Occipital lobe (tissue), 2 donors: Measurements from ENCODE around the gene IL25. TPM values are rescaled to one million over a fixed set of nuclear protein-coding genes. Genes with fewer than 3 reads are reported as not detected.

ENCODE experiments used
- DNase-seq: peaks from one replicate; lab custom pipeline; 2025; lab: John Stamatoyannopoulos, UW
- total RNA-seq: library from RNA; depleted of rRNA; stranded (reverse); fragments of >200 nt; gene quantifications from one replicate; pipeline ENCODE4 v1.2.3, GENCODE V29; 2014

The IL25 gene
- total RNA-seq, 1 donor from 2014 or later: not detected

DNA sequence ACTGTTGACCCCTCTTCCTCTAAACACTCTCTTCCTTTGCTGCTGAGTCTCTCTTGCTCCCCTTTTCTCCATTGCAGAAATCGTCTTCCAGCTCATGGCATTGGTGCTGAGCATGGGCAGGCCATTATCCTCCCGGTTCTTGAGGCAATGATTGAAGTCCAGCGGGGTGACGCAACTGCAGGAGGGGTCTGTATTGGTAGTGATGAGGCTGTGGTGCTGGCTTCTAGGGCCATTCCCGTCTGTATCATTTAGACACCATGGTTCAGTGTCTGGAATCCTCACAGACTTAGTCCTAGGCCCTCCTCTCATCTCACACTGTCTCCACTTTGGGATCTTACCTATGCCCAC lies 19.2 kb upstream of the IL25 start:
- DNase-seq: no peak

DNA sequence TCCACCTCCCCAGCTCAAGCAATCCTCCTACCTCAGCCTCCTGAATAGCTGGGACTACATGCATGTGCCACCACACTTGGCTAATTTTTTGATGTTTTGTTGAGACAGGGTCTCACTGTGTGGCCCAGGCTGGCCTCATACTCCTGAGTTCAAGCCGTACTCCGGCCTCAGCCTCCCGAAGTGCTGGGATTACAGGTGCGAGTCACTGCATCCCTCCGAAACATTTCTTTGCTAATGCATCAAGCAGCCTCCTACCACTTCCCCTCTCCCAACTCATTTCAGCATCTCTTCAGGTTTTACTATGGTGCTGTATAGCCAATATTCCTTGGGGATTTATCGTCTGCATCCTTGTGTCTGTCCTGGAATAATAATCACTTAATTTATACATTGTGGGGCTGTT lies 17.6 kb upstream of the IL25 start:
- DNase-seq: no peak

DNA sequence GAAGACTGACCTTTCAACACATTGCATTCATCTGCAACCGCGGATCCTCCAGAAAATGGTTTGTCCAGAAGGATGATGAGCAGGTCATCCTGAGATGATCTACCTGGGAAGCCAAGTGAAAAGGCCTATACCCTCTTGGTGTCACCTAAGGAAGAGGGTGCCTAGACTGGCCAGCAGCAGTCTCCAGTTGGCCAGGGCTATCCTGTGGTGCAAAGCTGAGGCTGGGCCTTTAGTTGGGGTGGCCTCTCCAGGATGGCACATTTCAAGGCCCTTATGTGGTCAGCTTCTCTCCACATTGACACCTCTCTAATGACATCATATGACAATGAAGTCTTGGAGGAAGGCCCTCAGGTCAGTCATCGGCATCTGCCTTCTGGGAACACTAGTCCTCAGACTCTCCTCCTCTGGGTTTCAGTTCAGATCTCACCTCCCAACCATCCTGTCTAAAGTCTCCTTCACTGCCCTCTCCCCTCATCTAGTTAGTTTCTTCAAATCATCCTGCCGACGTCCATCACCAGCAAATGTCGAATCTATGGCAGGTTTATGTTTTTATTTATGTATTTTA lies 16.7 kb upstream of the IL25 start:
- no peak for DNase-seq

- no peak for DNase-seq
Measured at GRCh38 chr14:23356662-23357061, 15.9 kb upstream of the IL25 start.

DNA sequence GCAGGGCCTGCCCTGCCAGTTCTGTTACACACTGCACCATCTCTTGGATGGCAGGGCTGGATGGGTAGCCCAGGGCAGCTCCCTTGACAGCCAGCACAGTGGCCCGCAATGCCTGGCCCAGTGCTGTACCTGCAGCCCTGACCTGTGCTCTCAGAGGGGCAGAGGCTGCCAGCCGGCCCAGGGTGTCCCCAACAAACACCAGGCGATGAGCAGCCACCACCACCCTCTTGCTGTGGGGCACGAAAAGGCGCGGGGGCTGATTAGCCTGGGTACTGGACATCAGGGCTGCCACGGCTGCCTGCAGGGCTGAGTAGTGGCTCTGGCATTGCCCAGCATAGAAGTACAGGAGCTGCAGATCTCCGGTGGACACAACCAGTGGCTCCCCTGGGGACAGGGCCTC lies 15.3 kb upstream of the IL25 start:
- no peak for DNase-seq

DNA sequence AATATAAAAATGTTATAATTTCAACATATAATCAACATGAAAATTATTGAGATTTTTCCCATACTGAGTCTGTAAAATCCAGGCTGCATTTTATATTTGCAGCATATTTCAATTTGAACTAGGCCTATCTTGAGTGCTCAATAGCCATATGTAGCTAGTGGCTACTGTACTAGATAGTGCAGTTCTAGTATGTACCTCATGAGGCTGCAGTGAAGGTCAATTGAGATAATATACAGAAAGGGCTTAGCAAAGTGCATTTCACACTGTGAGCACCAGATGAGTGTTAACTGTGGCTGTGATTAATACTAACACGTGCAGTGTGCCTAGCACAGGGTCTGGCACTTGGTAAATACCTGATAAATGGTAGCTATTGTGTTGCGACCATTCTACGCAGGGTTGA lies 14.6 kb upstream of the IL25 start:
- DNase-seq: no peak

DNA sequence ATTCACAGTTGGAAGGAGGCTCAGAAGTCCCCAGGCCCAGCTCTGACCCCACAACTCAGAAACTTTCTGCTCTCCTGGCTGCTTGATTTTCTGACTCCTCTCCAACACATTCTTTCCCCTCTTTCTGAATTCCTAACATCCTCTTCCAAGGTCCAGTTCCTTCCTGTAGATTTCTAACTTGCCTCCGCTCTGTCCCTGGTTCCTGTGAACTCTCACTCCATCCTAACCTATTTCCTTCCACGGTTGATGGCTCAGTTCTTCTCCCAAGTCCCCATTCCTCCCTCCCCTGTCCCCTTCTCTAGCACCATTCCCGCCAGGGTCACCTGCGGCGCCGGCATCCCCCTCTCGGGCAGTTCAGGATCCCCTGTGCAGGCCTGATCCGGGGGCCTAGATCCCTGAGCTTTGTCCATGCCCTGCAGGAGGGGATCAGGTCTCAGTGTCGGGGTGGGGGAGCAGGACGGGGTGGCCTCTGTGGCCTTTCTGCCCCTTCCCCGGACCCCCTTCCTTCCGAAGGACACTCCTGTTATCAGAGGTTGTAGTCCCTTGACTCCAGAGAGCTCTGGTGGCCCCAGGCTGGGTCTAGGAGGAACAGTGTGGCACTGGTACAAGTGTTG lies 13.9 kb upstream of the IL25 start:
- DNase-seq: no peak

DNA sequence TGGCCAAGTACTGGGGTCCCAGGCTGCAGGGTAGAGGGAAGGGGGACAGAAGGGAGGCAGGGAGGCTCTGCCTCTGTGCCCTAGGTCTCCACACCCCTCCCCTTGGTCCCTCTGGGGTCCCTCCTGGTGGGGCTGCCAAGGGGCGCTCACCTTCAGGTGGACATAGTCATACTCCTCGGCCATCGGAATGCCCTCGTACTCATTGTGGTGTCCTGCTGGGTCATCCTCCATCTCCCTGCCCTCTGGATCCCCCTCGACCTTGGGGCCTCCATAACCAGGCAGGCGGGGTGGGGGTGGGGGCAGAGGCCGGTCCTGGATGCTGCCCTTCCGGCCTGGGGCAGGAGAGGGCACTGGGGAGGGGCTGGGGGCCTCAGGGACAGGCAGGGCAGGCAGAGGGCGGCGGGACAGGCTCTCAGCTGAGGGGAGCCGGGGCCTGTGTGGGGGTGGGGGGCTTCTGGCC lies 13.4 kb upstream of the IL25 start:
- no peak for DNase-seq

DNA sequence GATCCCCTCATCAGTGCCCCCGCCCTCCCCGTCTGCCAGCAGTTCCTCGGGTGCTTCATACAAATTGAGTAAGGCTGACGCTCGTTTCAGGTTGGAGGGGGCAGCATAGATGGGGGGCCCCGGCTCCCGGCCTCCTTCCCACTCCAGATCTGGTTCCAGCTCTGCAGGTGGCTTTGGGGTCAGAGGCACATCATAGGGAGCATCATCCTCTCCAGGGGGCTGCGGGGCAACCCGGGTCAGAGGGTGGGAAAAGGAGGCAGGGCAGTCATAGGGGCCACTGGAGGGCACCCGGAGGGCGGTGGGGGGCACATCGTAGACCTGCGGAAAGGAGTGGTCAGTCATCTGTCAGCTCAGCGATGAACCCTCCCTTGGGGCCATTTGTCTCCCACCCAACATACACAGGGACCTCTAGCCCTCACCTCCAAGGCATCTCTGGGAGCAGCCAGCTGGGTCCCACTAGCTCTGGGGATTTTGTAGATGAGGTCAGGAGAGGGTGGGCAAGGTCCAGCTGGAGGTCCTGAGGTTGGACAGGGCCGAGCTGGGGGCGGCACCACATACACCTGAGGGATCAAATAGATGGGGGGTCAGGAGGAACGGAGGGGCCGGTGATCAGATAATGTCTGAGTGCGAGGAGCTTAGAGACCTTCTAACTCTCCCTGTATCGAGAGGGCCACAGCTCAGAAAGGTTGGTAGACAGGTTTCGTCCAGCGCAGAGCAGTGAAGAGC lies 12.7 kb upstream of the IL25 start:
- no peak for DNase-seq

DNA sequence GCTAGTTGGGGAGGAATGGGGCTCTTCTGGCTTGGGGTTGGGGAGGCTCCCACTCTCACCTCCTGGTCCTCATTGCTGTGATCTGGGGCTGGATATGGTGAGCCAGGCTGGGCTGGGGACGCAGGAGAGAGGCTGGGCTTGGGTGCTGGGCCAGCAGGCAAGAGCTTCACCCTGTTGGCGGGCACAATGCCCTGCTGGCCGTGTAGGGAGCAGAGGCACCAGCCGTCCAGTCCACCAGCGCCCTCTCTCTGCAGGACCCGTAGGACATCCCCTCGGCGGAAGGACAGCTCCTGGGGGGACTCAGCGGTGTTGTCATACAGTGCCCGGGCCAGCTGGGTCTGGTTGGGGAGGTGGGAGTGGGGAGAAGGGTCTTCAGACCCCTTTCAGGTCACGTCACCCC lies 12.1 kb upstream of the IL25 start:
- DNase-seq: peak; percentile 19

DNA sequence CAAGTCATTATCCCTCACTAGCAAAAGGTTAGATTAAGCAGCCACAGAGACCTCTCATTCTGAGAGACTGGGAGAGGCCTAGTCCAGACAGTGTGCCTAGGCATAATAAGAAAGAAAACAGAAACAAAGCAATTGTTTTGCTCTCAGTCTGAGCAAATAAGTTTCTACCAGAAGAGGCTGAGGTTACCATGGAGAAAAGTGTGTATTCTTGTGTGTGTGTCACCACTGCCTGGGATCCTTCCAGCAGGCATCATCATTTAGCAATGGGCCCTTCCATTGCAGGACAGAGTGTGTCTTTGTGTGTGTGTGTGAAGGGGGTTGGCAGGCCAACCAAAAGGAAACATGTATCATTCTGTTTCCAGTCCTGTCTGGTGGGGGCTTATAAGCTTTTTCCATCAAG lies 11.3 kb upstream of the IL25 start:
- no peak for DNase-seq

- DNase-seq: no peak
Measured at GRCh38 chr14:23361763-23362162, 10.8 kb upstream of the IL25 start.

DNA sequence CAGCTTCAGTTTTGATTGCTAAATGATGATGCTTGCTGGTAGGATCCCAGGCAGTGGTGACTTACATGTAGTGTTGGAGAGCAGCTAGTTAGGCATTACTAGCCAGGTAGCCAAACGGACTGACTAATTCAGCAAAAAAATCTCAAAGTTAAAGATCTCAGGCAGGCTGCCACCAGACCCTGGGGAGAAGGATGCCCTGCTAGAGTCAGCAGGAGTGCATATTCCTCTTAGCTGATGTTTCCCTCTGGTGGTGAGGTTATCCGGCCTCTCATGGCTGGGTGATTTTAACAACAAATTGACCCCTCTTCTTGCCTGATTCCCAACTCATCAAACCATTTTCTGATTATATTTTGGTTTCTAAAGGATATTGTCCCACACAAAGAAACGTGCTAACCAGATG lies 10.4 kb upstream of the IL25 start:
- no peak for DNase-seq

DNA sequence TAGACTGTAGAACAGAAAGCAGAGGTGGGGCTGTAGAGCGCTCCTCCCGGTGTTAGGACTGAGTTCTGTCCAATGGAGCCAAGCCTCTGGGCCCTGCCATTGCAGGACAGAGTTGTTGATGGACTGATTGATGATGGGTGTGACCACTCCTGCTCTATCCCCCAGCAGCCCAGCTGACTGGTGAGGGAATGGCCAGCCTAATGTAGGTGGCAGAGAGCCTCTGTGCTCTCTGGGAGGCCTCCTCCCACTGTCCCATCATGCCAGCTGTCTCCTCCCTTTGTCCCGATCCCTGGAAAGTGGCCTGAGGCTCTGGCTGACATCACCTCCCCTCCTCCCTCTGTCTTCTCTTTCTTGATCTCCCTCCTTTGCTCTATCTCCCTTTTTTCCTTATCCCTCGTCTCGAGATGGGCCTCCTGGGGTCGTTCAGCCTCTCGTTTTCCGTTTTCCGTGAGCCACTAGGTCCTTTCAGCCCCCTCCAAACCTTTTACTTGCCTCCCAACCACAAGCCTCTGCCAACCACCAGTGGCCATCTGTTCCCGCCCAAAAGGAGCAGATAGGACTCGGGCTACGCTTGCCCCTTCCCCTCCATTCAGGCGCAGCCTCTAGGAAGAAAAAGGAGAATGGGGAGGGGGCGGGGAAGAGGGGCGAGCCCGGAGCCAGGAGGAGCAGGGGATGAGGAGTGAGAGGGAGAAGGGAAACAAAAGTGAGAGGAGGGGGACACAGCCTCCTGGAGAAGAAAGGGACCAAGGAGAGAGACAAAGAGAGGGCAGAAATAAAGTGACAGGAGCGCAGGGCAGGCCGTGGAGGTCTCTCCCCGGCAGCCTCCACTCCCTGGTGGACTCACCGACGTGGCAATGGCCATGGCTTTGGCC lies 8.2 kb upstream of the IL25 start:
- DNase-seq: peak; percentile 63

DNA sequence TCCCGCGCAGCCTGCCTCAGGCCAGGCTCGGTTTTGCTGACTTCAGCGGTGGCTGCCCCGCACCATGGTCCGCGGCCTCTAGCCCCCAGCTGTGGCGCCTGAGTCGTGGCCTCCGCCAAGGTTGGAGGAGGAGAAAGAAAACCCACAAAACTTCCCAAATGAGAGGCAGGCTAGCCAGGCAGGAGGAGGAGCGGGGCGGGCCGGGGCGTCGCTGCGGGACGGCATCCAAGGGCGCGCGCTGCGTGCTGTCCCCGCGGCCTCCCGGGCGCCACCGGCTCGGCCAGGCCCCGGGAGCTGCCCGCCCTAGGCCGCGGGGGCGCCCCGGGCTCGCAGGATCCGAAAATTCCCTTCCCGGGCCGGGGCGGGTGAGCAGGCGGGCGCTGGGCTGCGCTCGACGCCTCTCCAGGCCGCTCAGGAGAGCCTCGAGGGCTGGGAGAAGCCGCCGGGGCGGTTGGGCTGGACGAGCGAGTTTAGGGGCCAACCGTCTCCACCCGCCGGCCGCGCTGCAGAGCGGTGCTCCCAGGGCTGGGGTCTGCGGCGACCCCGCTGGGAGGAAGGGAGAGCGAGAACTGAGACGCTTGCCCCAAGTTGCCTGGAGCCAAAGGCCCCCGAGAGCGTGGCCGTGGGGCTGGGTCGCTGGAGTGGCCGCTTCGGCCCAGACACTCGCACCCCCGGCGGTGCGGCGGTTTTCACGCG lies 7.4 kb upstream of the IL25 start, which contains the start of gene EFS:
TSS of gene EFS (minus strand) at position 137 of the 696 bp plus-strand sequence. CDS start 147 bp downstream, outside the sequence.
- DNase-seq: no peak

GRCh38 chr14:23365732-23366425 lies 6.7 kb upstream of the IL25 start:
- peak; percentile 36 for DNase-seq

DNA sequence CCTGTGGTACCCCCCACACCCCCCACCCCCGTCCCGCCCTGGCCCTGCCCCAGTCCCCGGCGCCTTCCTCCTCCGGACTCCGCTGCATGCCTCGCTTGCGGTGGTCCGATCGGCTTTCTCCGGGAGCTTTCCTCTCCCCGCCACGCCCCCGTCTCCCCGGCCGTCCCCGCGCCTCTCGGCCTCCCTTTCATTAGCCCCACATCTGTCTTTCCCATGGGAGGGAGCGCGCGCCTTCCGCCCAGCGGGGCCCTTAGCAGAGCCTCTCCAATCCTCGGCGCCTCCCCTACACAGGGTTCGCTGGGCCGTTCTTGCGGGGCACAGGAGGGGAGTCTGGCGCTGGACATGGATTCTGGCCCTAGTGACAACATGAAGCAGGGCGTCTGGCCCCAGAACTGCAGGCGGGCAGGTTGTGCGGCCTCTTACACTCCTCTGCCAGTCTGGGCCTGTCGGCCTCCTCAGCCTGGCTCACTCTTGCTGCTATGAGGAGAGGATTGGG lies 6.1 kb upstream of the IL25 start:
- peak; percentile 46 for DNase-seq

GRCh38 chr14:23370221-23370620 lies 2.4 kb upstream of the IL25 start:
- no peak for DNase-seq

- DNase-seq: no peak
Measured at GRCh38 chr14:23371865-23372264, 744 bp upstream of the IL25 start.

DNA sequence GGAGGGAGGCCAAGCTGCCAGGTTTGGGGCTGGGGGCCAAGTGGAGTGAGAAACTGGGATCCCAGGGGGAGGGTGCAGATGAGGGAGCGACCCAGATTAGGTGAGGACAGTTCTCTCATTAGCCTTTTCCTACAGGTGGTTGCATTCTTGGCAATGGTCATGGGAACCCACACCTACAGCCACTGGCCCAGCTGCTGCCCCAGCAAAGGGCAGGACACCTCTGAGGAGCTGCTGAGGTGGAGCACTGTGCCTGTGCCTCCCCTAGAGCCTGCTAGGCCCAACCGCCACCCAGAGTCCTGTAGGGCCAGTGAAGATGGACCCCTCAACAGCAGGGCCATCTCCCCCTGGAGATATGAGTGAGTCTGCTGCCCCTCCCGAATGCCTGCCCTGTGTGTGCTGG lies 432 bp downstream of the IL25 start:
- DNase-seq: no peak
